Measurements from ENCODE around the gene INTS1.

DNA sequence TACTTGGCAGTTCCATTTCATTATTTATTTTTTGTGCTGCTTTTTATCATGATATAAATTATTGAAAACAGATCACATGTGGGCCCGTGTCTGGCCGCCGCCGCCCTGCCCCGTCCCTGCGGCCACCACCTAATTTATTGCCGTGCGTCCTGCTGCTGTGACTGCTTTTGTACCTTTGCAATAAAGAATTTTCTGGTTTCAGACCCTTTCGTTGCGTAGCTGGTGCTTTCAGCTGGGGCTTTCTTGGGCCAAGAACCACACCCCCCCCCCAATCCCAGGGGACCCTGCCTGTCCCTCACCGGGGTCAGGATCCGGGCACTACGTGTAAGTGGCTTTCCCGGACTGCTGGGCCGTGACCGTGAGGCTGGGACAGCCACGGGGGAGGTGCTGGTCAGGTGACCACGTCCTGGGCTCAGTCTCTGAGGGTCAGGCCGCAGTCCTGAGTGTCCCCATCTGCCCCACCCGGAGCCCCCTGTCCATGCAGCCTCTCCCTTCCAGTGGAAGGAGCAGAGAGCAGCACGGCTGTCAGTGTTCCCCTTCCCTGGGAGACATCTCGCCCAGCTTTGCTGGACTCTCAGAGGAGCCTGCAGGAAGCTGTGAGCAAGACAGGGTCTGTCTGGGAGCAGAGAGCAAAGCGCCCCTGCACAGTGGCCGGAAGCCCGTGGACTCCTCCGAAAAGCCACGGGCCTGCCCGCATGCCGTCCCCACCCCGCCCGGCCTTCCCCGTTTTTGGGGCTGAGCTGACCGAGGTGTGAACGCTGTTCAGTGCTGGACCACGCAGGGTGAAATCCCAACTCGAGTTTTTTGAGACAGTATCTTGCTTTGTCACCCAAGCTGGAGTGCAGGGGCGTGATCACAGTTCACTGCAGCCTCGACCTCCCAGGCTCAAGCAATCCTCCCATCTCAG lies 38.9 kb upstream of the INTS1 start:
- TF ChIP-seq, protein P1, sequence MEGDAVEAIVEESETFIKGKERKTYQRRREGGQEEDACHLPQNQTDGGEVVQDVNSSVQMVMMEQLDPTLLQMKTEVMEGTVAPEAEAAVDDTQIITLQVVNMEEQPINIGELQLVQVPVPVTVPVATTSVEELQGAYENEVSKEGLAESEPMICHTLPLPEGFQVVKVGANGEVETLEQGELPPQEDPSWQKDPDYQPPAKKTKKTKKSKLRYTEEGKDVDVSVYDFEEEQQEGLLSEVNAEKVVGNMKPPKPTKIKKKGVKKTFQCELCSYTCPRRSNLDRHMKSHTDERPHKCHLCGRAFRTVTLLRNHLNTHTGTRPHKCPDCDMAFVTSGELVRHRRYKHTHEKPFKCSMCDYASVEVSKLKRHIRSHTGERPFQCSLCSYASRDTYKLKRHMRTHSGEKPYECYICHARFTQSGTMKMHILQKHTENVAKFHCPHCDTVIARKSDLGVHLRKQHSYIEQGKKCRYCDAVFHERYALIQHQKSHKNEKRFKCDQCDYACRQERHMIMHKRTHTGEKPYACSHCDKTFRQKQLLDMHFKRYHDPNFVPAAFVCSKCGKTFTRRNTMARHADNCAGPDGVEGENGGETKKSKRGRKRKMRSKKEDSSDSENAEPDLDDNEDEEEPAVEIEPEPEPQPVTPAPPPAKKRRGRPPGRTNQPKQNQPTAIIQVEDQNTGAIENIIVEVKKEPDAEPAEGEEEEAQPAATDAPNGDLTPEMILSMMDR (IDR thresholded peaks at IDR 0.05) = no peak
- no peak for TF ChIP-seq POLR2A (IDR thresholded peaks at IDR 0.05)
